IMR-90 (cell line): ENCODE measurements around the gene IL3RA. TPM values are rescaled to one million over a fixed set of nuclear protein-coding genes. Genes with fewer than 3 reads are reported as not detected.
A peak's percentile ranks its signal among the peaks of the same experiment; 100 is the strongest.

Experiments
- ATAC-seq: fragments of 200-7000 bp; cut with Tn5 transposase; 2 replicates; pipeline ENCODE4 v1.9.1; 2020; ENCODE audit warnings: low read depth, mild to moderate bottlenecking, moderate library complexity
- BruUV-seq: library from RNA; stranded (reverse); fragments of 400-500 nt; replicated peaks from 2 replicates; lab custom pipeline; 2021; lab: Mats Ljungman, UMichigan
- CTCF ChIA-PET: fragments of 300-600 bp; formaldehyde crosslinking; extraction: SDS; loops from one replicate; lab custom pipeline; 2021; ENCODE audit warnings: antibody characterized with exemption; lab: Yijun Ruan, JAX
- POLR2A ChIA-PET: fragments of 300-600 bp; sonication (Branson Sonifier 250); formaldehyde crosslinking; loops from one replicate; lab custom pipeline; 2022; ENCODE audit warnings: antibody characterized with exemption; ENCODE audit not compliant: unreplicated experiment; lab: Charles Lee
- DNase-seq: peaks from one replicate; pipeline ENCODE4 v3.0.0; 2013
- H2AFZ ChIP-seq: replicated peaks from 2 replicates; pipeline ENCODE3; 2013; ENCODE audit warnings: low read length, mild to moderate bottlenecking; ENCODE audit not compliant: poor library complexity
- H2AK5ac ChIP-seq: 2 replicates; pipeline ENCODE4 v1.6.1; 2013; ENCODE audit warnings: low read depth, low read length, inconsistent platforms
- H2AK9ac ChIP-seq: replicated peaks from 2 replicates; pipeline ENCODE3; 2013; ENCODE audit warnings: mild to moderate bottlenecking, low read depth, low read length, moderate library complexity; ENCODE audit not compliant: poor library complexity
- H2BK120ac ChIP-seq: 2 replicates; pipeline ENCODE4 v1.6.1; 2013; ENCODE audit warnings: low read depth, low read length, inconsistent platforms
- H2BK15ac ChIP-seq: 3 replicates; pipeline ENCODE4 v1.6.1; 2013; ENCODE audit warnings: low read depth, low read length, inconsistent platforms
- H2BK20ac ChIP-seq: 2 replicates; pipeline ENCODE4 v1.6.1; 2013; ENCODE audit warnings: low read depth, mild to moderate bottlenecking, inconsistent platforms, low read length, moderate library complexity
- H2BK5ac ChIP-seq: 2 replicates; pipeline ENCODE4 v1.6.1; 2013; ENCODE audit warnings: mild to moderate bottlenecking, low read depth, low read length, inconsistent platforms; ENCODE audit not compliant: poor library complexity, severe bottlenecking
- H3K14ac ChIP-seq: replicated peaks from 2 replicates; pipeline ENCODE4 v1.6.1; 2013; ENCODE audit warnings: low read depth, low read length, inconsistent platforms
- H3K18ac ChIP-seq: 2 replicates; pipeline ENCODE4 v1.6.1; 2013; ENCODE audit warnings: low read depth, low read length, control low read depth
- H3K23ac ChIP-seq: 2 replicates; pipeline ENCODE4 v1.6.1; 2013; ENCODE audit warnings: low read depth, low read length, inconsistent platforms
- H3K27ac ChIP-seq: 2 replicates; pipeline ENCODE4 v1.5.1; 2013; ENCODE audit warnings: mild to moderate bottlenecking, control low read depth, low read length; ENCODE audit not compliant: insufficient read depth
- H3K27me3 ChIP-seq: 2 replicates; pipeline ENCODE4 v1.6.1; 2013; ENCODE audit warnings: low read length; ENCODE audit not compliant: control insufficient read depth, insufficient read depth
- H3K36me3 ChIP-seq: 2 replicates; pipeline ENCODE4 v1.6.1; 2013; ENCODE audit warnings: low read length, mixed read lengths; ENCODE audit not compliant: control insufficient read depth, insufficient read depth
- H3K4ac ChIP-seq: 2 replicates; pipeline ENCODE4 v1.6.1; 2013; ENCODE audit warnings: low read depth, low read length, inconsistent platforms
- H3K4me1 ChIP-seq: 2 replicates; pipeline ENCODE4 v1.6.1; 2013; ENCODE audit warnings: low read length, mixed read lengths; ENCODE audit not compliant: control insufficient read depth, insufficient read depth
- H3K4me2 ChIP-seq: 2 replicates; pipeline ENCODE4 v1.6.1; 2013; ENCODE audit warnings: low read depth, mild to moderate bottlenecking, control low read depth, low read length, moderate library complexity
- H3K4me3 ChIP-seq: 2 replicates; pipeline ENCODE4 v1.5.1; 2013; ENCODE audit warnings: low read depth, mild to moderate bottlenecking, control low read depth, low read length, moderate library complexity; ENCODE audit not compliant: insufficient read depth
- H3K56ac ChIP-seq: 2 replicates; pipeline ENCODE4 v1.6.1; 2013; ENCODE audit warnings: low read length, inconsistent platforms; ENCODE audit not compliant: insufficient read depth; ENCODE audit errors: extremely low read depth
- H3K79me1 ChIP-seq, 2 experiments: 2 replicates each; pipeline ENCODE4 v1.6.1; 2013; ENCODE audit warnings: low read length in 2 of 2, inconsistent platforms in 1 of 2, low read depth in 1 of 2
- H3K9ac ChIP-seq: 2 replicates; pipeline ENCODE4 v1.6.1; 2013; ENCODE audit warnings: low read depth, low read length, control low read depth
- H3K9me1 ChIP-seq: 2 replicates; pipeline ENCODE4 v1.6.1; 2013; ENCODE audit warnings: low read length, inconsistent platforms; ENCODE audit not compliant: insufficient read depth
- H3K9me3 ChIP-seq: 2 replicates; pipeline ENCODE4 v1.6.1; 2013; ENCODE audit warnings: low read length; ENCODE audit not compliant: control insufficient read depth, insufficient read depth
- H4K20me1 ChIP-seq: 2 replicates; pipeline ENCODE4 v1.6.1; 2013; ENCODE audit warnings: low read length, inconsistent platforms; ENCODE audit not compliant: insufficient read depth
- H4K5ac ChIP-seq: 2 replicates; pipeline ENCODE4 v1.6.1; 2013; ENCODE audit warnings: mild to moderate bottlenecking, low read depth, low read length, control low read depth
- H4K8ac ChIP-seq, 2 experiments: 2 replicates each; pipeline ENCODE4 v1.6.1; 2013; ENCODE audit warnings: low read depth in 2 of 2, low read length in 2 of 2, control low read depth in 1 of 2, inconsistent platforms in 1 of 2
- H4K91ac ChIP-seq: 2 replicates; pipeline ENCODE4 v1.6.1; 2013; ENCODE audit warnings: low read depth, low read length, inconsistent platforms; ENCODE audit not compliant: insufficient read depth
- CHD1 ChIP-seq: IDR thresholded peaks from 2 replicates; pipeline ENCODE4 v1.6.1; 2012; ENCODE audit warnings: low read depth, low read length, improper control_type of control experiment
- ELK1 ChIP-seq: fragments of 150-350 bp; IDR thresholded peaks from 2 replicates; pipeline ENCODE4 v1.6.1; 2016; ENCODE audit warnings: low read depth, mild to moderate bottlenecking, low read length, moderate library complexity, borderline replicate concordance
- MAZ ChIP-seq: IDR thresholded peaks from 2 replicates; pipeline ENCODE4 v1.6.1; 2012; ENCODE audit warnings: low read depth, mild to moderate bottlenecking, low read length, improper control_type of control experiment, moderate library complexity, borderline replicate concordance
- MXI1 ChIP-seq: IDR thresholded peaks from 2 replicates; pipeline ENCODE4 v1.6.1; 2012; ENCODE audit warnings: low read depth, mild to moderate bottlenecking, low read length, moderate library complexity, borderline replicate concordance
- POLR2A ChIP-seq: IDR thresholded peaks from 2 replicates; pipeline ENCODE4 v1.6.1; 2012; ENCODE audit warnings: mild to moderate bottlenecking, low read depth, low read length
- USF2 ChIP-seq: fragments of 150-350 bp; IDR thresholded peaks from 2 replicates; pipeline ENCODE4 v1.6.1; 2017; ENCODE audit warnings: mild to moderate bottlenecking, antibody characterized with exemption, low read length, low read depth
- WGBS, 2 experiments: methylation state at CpG; one replicate each; pipeline versions ENCODE4 v1.1.5 to v1.1.7; 2013; ENCODE audit warnings: missing lambda C conversion rate in 2 of 2; ENCODE audit not compliant: insufficient read length in 1 of 2; ENCODE audit errors: extremely low coverage in 2 of 2; 5-methylcytosine and 5-hydroxymethylcytosine counted together
- dilution Hi-C: fragments of 300-500 bp; cut with HindIII; formaldehyde crosslinking; loops from one replicate; pipeline ENCODE4 v1.14.3; 2018; ENCODE audit warnings: low sequenced_read_pairs; ENCODE audit not compliant: unreplicated experiment
- in situ Hi-C: fragments of 300-500 bp; cut with MboI; formaldehyde crosslinking; loops from 3 replicates; pipeline ENCODE4 v1.14.3; 2019; ENCODE audit warnings: low sequenced_read_pairs, inconsistent platforms, mixed read lengths
- intact Hi-C: fragments of 100-400 bp; cut with micrococcal nuclease; formaldehyde crosslinking; loops from 2 replicates; pipeline ENCODE4 v1.10.0; 2022
- polyA plus RNA-seq, 3 experiments: library from polyadenylated mRNA; depleted of rRNA; stranded (reverse); fragments of >200 nt; gene quantifications; 2 replicates each; pipeline ENCODE4 v1.2.3, GENCODE V29; 2012; ENCODE audit warnings: low replicate concordance in 1 of 3
- total RNA-seq: library from RNA; depleted of rRNA; stranded (reverse); fragments of >200 nt; gene quantifications from 2 replicates; pipeline ENCODE4 v1.2.3, GENCODE V29; 2012

IL3RA gene
- total and polyA plus RNA-seq, 2 of the 4 experiments (the other 2 are of a cell fraction): not detected

GRCh38 chrX:1385253-1386223, 49.0 kb downstream of the IL3RA start:
- 0 out of 2 replicates have a peak overlapping the region, but pooled peaks have one; percentile 17 for H3K56ac ChIP-seq
- H4K5ac ChIP-seq: no peak overlapping the region
- BruUV-seq: no TSS peak
- ChIA-PET CTCF (no interaction called here), POLR2A (no interaction called here)
- peaks cover 61% of the 10 kb centered on the region for H3K36me3 ChIP-seq
- peak overlapping the region; percentile 65 for H2AK9ac ChIP-seq
- no peak overlapping the region for H3K23ac ChIP-seq
- no peaks in the 10 kb centered on the region for H3K9me3 ChIP-seq
- no peak overlapping the region for H2BK120ac ChIP-seq
- H3K79me1 ChIP-seq: peaks cover 0 to 36% of the 10 kb centered on the region in 2 experiments; a peak in 3 of 4 replicates
- in situ Hi-C loops: no loop called here
- H2BK15ac ChIP-seq: no peak overlapping the region
- no peak overlapping the region for H3K9ac ChIP-seq
- H3K9me1 ChIP-seq: peaks cover 6% of the 10 kb centered on the region; the same call in 1 of the 2 replicates
- no peak overlapping the region for H3K4me2 ChIP-seq
- intact Hi-C loops: no loop called here
- H4K20me1 ChIP-seq: peaks cover 73% of the 10 kb centered on the region
- dilution Hi-C loops: no loop called here
- TF ChIP-seq MAZ (no peak), ELK1 (no peak), MXI1 (no peak), POLR2A (no peak), USF2 (no peak), CHD1 (no peak)
- no peak overlapping the region for H2AFZ ChIP-seq
- no peak overlapping the region for H3K18ac ChIP-seq
- no peak overlapping the region for H3K27ac ChIP-seq
- peaks cover 2% of the 10 kb centered on the region; the same call in 1 of the 2 replicates for H3K4me1 ChIP-seq
- no peaks in the 10 kb centered on the region for H3K27me3 ChIP-seq
- ATAC-seq: no peak
- H4K8ac ChIP-seq: no peak overlapping the region
- no peak overlapping the region for H3K4me3 ChIP-seq
- no peak overlapping the region for H2BK5ac ChIP-seq
- no peak for DNase-seq
- no peak overlapping the region for H3K4ac ChIP-seq
- no peak overlapping the region for H2AK5ac ChIP-seq
- H4K91ac ChIP-seq: no peak overlapping the region
- 97% methylated on average over 20 of the region's 36 CpGs; no CpG with 5 or more reads in 1 of the 2 experiments for WGBS, 2 experiments
- no peak overlapping the region for H3K14ac ChIP-seq
- H2BK20ac ChIP-seq: no peak overlapping the region
